GM13977 (cell line): ENCODE results near the gene ENTREP3.

Source experiments
- DNase-seq: peaks from one replicate; pipeline ENCODE4 v3.0.0; 2012; ENCODE audit warnings: low spot score
- in situ Hi-C: fragments of 300-500 bp; cut with MboI; formaldehyde crosslinking; loops from one replicate; pipeline ENCODE4 v1.12.0; 2022; ENCODE audit warnings: low sequenced_read_pairs, low pct_unique_long_range_greater_than_20kb, mixed read lengths, inconsistent platforms; ENCODE audit not compliant: unreplicated experiment
- TF ChIP-seq, protein P1 (sequence below): IDR thresholded peaks from 2 replicates; pipeline ENCODE4 v1.5.1; 2012; ENCODE audit warnings: mild to moderate bottlenecking, control low read depth; ENCODE audit not compliant: insufficient read depth; ENCODE audit errors: extremely low read depth, missing control alignments

The ENTREP3 gene

GRCh38 chr1:155255243-155256007 lies at the start of gene ENTREP3:
ENTREP3 (minus strand) TSS chr1:155255483; CDS start chr1:155254877, 606 bp downstream.
- TF ChIP-seq, protein P1, sequence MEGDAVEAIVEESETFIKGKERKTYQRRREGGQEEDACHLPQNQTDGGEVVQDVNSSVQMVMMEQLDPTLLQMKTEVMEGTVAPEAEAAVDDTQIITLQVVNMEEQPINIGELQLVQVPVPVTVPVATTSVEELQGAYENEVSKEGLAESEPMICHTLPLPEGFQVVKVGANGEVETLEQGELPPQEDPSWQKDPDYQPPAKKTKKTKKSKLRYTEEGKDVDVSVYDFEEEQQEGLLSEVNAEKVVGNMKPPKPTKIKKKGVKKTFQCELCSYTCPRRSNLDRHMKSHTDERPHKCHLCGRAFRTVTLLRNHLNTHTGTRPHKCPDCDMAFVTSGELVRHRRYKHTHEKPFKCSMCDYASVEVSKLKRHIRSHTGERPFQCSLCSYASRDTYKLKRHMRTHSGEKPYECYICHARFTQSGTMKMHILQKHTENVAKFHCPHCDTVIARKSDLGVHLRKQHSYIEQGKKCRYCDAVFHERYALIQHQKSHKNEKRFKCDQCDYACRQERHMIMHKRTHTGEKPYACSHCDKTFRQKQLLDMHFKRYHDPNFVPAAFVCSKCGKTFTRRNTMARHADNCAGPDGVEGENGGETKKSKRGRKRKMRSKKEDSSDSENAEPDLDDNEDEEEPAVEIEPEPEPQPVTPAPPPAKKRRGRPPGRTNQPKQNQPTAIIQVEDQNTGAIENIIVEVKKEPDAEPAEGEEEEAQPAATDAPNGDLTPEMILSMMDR = no peak
- in situ Hi-C loops = loop anchor here (25.0 kb wide), 1 partner anchor 332 kb away; no protein-coding TSS in a partner anchor
- peak; percentile 93 for DNase-seq

DNA sequence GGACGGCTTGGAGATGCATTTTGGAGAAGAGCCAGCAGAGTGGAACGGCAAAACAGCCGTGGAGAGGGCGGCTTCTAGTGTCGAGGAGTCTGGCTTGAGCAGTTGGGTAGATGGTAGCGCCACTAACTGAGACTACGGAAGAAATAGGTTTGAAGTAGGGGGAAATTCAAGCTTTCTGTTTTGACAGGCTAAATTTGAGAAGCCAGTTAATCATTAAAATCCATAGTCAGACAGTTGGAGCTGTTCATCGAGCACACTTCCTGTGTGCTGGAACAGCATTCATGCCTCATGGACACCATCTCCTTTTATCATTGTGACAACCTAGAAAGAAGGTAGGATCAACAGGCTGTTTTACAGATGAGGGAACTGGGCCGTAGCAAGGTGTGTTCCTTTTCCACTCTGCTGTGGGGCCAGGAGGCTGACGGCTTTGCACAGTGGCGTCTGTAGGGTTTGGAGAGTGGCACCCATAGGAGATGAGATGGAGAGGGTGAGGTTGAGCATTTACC lies 49.3 kb upstream of the ENTREP3 start:
- DNase-seq = no peak
- in situ Hi-C loops = no loop called here
- TF ChIP-seq, protein P1 = no peak

DNA sequence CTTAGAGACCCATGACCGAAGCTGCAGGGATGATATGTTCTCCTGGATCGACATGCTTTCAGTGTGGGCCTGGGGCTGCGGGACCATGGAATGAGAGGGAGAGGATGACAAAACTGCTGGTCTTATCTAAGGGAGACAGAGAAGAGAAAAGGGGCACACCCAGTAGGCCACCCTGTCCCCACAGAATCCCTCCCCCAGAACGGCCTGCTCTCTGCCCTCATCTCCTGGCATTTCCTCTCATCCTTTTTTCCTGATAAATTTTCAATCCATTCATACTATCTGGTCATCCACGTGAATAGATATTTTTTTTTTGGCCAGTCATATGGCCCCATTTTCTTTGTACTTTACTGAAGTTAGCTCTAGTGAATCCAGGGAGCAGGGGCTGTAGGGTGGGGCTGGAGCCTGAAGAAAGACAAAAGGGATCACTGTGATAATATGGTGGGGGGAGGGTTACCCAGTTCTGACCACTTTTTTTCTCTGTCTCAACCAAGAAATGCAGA lies 46.1 kb upstream of the ENTREP3 start, which contains the start of gene PKLR:
TSS of gene PKLR (minus strand) at position 97 of the 500 bp plus-strand sequence. CDS start at position 54, 43 bp downstream.
- in situ Hi-C loops = no loop called here

DNA sequence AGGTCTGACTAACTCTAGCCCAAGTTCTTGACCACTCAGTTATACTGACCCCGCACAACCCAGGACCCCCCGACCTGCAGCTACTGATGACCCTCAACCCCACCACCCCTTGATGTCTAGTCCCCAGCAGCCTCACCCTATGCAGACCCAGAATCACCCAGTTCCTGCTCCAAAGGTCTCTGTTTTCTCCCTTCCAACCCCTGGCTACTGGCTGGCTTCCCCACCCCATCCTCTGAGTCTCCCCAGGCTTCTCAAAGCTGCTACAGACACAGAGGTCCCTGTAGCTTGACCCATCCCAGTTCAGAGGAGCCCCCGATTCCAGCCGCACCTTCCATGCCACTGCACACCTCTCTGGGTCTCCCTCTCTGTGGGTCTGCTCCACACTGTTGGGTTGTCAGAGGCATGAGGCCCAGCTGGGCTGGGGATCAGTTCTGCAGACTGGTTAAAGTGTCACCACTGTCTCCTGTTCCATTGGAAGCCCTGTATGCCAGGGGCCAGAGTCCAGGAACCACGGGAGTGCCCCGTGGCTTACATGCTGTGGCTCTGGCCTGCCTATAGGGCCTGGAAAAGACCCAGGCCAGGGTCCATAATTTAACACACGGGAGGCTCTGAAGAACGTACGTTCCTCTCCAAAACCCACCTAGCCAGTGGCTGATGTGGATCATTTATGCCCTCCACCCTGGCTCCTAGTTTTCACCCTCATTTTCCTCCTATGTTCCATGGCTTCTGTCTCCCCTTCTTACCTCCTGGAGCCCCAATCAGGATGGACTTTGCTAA lies 45.5 kb upstream of the ENTREP3 start:
- in situ Hi-C loops = no loop called here
- no peak for DNase-seq
- TF ChIP-seq, protein P1 = no peak

More for the DNA sequence above, 46.1 kb upstream of the ENTREP3 start, which contains the start of gene PKLR:
- TF ChIP-seq, protein P1 = no peak
- DNase-seq = no peak

DNA sequence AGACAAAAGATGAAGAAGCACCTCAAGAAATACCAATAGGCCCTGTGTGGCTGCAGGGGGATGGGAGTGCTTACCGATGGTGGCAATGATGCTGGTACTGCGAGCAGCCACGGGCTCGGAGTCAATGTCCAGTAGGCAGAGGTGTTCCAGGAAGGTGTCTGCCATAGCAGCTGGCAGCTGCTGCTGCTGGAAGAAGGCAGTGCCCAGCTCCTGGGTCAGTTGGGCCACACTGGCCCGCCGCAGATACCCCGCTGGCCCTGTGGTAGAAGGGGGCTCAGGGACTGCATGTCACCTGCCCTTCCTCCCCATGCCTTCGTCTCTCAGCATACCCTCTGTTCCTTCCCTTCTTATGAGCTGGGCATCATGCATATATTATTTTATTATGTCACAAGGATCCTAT lies 44.7 kb upstream of the ENTREP3 start:
- TF ChIP-seq, protein P1 = no peak
- in situ Hi-C loops = no loop called here
- DNase-seq = no peak

- in situ Hi-C loops = no loop called here
- TF ChIP-seq, protein P1 = no peak
- DNase-seq = no peak
Observed at GRCh38 chr1:155297384-155297783, 42.1 kb upstream of the ENTREP3 start.
